ENCODE measurements around the gene CCNL1.
"Not testable (repeated sequence)": the region's sequence is repeated elsewhere in the genome, so short reads cannot be mapped to it uniquely, and the experiment has no call there.

Gene CCNL1

GRCh38 chr3:157103280-157103679, 56.7 kb downstream of the CCNL1 start:
- peak overlapping the region; percentile 83 for H3K27ac ChIP-seq (ENCODE audit: low read depth, low read length, poor library complexity, severe bottlenecking)
- H3K9me2 ChIP-seq (ENCODE audit: low read depth, low read length), result no peaks in the 10 kb centered on the region
- H3K9ac ChIP-seq (ENCODE audit: low read length), result peak overlapping the region; percentile 56; the same call in 1 of the 2 replicates
- H3K36me3 ChIP-seq (ENCODE audit: insufficient read depth, low read length), result no peaks in the 10 kb centered on the region
- H3K79me2 ChIP-seq (ENCODE audit: insufficient read depth, low read length), result no peaks in the 10 kb centered on the region
- no peaks in the 10 kb centered on the region for H4K20me1 ChIP-seq (ENCODE audit: insufficient read depth, low read length)
- no peaks in the 10 kb centered on the region for H3K27me3 ChIP-seq (ENCODE audit: insufficient read depth, low read length)
- H2AFZ ChIP-seq (ENCODE audit: low read length), result 0 out of 2 replicates have a peak overlapping the region, but pooled peaks have one; percentile 1
- TF ChIP-seq EZH2 (IDR thresholded peaks at IDR 0.05; ENCODE audit: borderline replicate concordance, low read length), result no peak
- TF ChIP-seq, protein P1, sequence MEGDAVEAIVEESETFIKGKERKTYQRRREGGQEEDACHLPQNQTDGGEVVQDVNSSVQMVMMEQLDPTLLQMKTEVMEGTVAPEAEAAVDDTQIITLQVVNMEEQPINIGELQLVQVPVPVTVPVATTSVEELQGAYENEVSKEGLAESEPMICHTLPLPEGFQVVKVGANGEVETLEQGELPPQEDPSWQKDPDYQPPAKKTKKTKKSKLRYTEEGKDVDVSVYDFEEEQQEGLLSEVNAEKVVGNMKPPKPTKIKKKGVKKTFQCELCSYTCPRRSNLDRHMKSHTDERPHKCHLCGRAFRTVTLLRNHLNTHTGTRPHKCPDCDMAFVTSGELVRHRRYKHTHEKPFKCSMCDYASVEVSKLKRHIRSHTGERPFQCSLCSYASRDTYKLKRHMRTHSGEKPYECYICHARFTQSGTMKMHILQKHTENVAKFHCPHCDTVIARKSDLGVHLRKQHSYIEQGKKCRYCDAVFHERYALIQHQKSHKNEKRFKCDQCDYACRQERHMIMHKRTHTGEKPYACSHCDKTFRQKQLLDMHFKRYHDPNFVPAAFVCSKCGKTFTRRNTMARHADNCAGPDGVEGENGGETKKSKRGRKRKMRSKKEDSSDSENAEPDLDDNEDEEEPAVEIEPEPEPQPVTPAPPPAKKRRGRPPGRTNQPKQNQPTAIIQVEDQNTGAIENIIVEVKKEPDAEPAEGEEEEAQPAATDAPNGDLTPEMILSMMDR (IDR thresholded peaks at IDR 0.05; ENCODE audit: low read length), result no peak
- no peak overlapping the region for H3K4me3 ChIP-seq (ENCODE audit: low read depth, low read length, poor library complexity, severe bottlenecking)
- H3K4me1 ChIP-seq (ENCODE audit: insufficient read depth, low read length, severe bottlenecking), result peaks cover 52% of the 10 kb centered on the region
- peak overlapping the region; percentile 66 for H3K4me2 ChIP-seq (ENCODE audit: low read length)
- no peaks in the 10 kb centered on the region for H3K9me3 ChIP-seq (ENCODE audit: low read length)
- no peaks in the 10 kb centered on the region for H3F3A ChIP-seq (ENCODE audit: insufficient read depth, low read length)

GRCh38 chr3:157102595-157102994, 57.4 kb downstream of the CCNL1 start:
- H3K27me3 ChIP-seq (ENCODE audit: insufficient read depth, low read length); H3K4me2 ChIP-seq (ENCODE audit: low read length); H3K36me3 ChIP-seq (ENCODE audit: insufficient read depth, low read length); H3K9me2 ChIP-seq (ENCODE audit: low read depth, low read length); H3K9me3 ChIP-seq (ENCODE audit: low read length); H3K79me2 ChIP-seq (ENCODE audit: insufficient read depth, low read length); H3F3A ChIP-seq (ENCODE audit: insufficient read depth, low read length); H3K4me3 ChIP-seq (ENCODE audit: low read depth, low read length, poor library complexity, severe bottlenecking); H3K9ac ChIP-seq (ENCODE audit: low read length); H2AFZ ChIP-seq (ENCODE audit: low read length); H4K20me1 ChIP-seq (ENCODE audit: insufficient read depth, low read length); H3K27ac ChIP-seq (ENCODE audit: low read depth, low read length, poor library complexity, severe bottlenecking): not testable (repeated sequence)
- peaks cover 52% of the 10 kb centered on the region for H3K4me1 ChIP-seq (ENCODE audit: insufficient read depth, low read length, severe bottlenecking)

- Histone ChIP-seq H3K27me3 (ENCODE audit: insufficient read depth, low read length) (no peaks in the 10 kb centered on the region), H2AFZ (ENCODE audit: low read length) (no peak overlapping the region), H3K9me3 (ENCODE audit: low read length) (no peaks in the 10 kb centered on the region), H3K36me3 (ENCODE audit: insufficient read depth, low read length) (no peaks in the 10 kb centered on the region), H3K79me2 (ENCODE audit: insufficient read depth, low read length) (no peaks in the 10 kb centered on the region), H4K20me1 (ENCODE audit: insufficient read depth, low read length) (no peaks in the 10 kb centered on the region), H3K9me2 (ENCODE audit: low read depth, low read length) (no peaks in the 10 kb centered on the region), H3K9ac (ENCODE audit: low read length) (no peak overlapping the region), H3F3A (ENCODE audit: insufficient read depth, low read length) (no peaks in the 10 kb centered on the region), H3K4me3 (ENCODE audit: low read depth, low read length, poor library complexity, severe bottlenecking) (no peak overlapping the region), H3K27ac (ENCODE audit: low read depth, low read length, poor library complexity, severe bottlenecking) (no peak overlapping the region), H3K4me2 (ENCODE audit: low read length) (no peak overlapping the region), H3K4me1 (ENCODE audit: insufficient read depth, low read length, severe bottlenecking) (peaks cover 52% of the 10 kb centered on the region)
- no peak for TF ChIP-seq EZH2 (IDR thresholded peaks at IDR 0.05; ENCODE audit: borderline replicate concordance, low read length)
- TF ChIP-seq, protein P1 (IDR thresholded peaks at IDR 0.05; ENCODE audit: low read length), result no peak
Measured at GRCh38 chr3:157102098-157102497, 57.8 kb downstream of the CCNL1 start.

GRCh38 chr3:157101486-157101885, 58.5 kb downstream of the CCNL1 start:
- Histone ChIP-seq H3K4me2 (ENCODE audit: low read length) (no peak overlapping the region), H3K4me1 (ENCODE audit: insufficient read depth, low read length, severe bottlenecking) (peaks cover 52% of the 10 kb centered on the region), H3K27ac (ENCODE audit: low read depth, low read length, poor library complexity, severe bottlenecking) (no peak overlapping the region), H3K79me2 (ENCODE audit: insufficient read depth, low read length) (no peaks in the 10 kb centered on the region), H3F3A (ENCODE audit: insufficient read depth, low read length) (no peaks in the 10 kb centered on the region), H3K27me3 (ENCODE audit: insufficient read depth, low read length) (no peaks in the 10 kb centered on the region), H3K9ac (ENCODE audit: low read length) (no peak overlapping the region), H3K36me3 (ENCODE audit: insufficient read depth, low read length) (no peaks in the 10 kb centered on the region), H4K20me1 (ENCODE audit: insufficient read depth, low read length) (no peaks in the 10 kb centered on the region), H3K9me3 (ENCODE audit: low read length) (no peaks in the 10 kb centered on the region), H3K4me3 (ENCODE audit: low read depth, low read length, poor library complexity, severe bottlenecking) (no peak overlapping the region), H3K9me2 (ENCODE audit: low read depth, low read length) (no peaks in the 10 kb centered on the region), H2AFZ (ENCODE audit: low read length) (no peak overlapping the region)
- TF ChIP-seq EZH2 (IDR thresholded peaks at IDR 0.05; ENCODE audit: borderline replicate concordance, low read length), result no peak
- TF ChIP-seq, protein P1 (IDR thresholded peaks at IDR 0.05; ENCODE audit: low read length), result no peak
